ENCODE measurements around the gene STX17. TPM values are rescaled to one million over a fixed set of nuclear protein-coding genes. Genes with fewer than 3 reads are reported as not detected.

The STX17 gene
- total RNA-seq, 1 donor from 2014 or later, result 42.4 TPM

- H3K4me3 Mint-ChIP-seq (ENCODE audit: low read depth), result no peak overlapping the region
Measured at GRCh38 chr9:99925541-99925940, 19.1 kb downstream of the STX17 start.

GRCh38 chr9:99929652-99930051 lies 23.2 kb downstream of the STX17 start:
- no peak for DNase-seq (ENCODE audit: low spot score, unreplicated experiment)

More at GRCh38 chr9:99925541-99925940, 19.1 kb downstream of the STX17 start:
- Mint-ChIP-seq H3K27me3 (no peaks in the 10 kb centered on the region), H3K36me3 (ENCODE audit: insufficient read depth) (peaks cover 48% of the 10 kb centered on the region), H3K9me3 (ENCODE audit: low read depth) (peaks cover 21% of the 10 kb centered on the region), H3K4me1 (ENCODE audit: low read depth) (no peaks in the 10 kb centered on the region), H3K27ac (no peak overlapping the region)
- DNase-seq (ENCODE audit: low spot score, unreplicated experiment), result no peak
- TF ChIP-seq, protein P1, sequence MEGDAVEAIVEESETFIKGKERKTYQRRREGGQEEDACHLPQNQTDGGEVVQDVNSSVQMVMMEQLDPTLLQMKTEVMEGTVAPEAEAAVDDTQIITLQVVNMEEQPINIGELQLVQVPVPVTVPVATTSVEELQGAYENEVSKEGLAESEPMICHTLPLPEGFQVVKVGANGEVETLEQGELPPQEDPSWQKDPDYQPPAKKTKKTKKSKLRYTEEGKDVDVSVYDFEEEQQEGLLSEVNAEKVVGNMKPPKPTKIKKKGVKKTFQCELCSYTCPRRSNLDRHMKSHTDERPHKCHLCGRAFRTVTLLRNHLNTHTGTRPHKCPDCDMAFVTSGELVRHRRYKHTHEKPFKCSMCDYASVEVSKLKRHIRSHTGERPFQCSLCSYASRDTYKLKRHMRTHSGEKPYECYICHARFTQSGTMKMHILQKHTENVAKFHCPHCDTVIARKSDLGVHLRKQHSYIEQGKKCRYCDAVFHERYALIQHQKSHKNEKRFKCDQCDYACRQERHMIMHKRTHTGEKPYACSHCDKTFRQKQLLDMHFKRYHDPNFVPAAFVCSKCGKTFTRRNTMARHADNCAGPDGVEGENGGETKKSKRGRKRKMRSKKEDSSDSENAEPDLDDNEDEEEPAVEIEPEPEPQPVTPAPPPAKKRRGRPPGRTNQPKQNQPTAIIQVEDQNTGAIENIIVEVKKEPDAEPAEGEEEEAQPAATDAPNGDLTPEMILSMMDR (IDR thresholded peaks at IDR 0.05; ENCODE audit: unreplicated experiment), result no peak

GRCh38 chr9:99931155-99931840 lies 24.8 kb downstream of the STX17 start:
- peaks cover 26% of the 10 kb centered on the region for H3K36me3 Mint-ChIP-seq (ENCODE audit: insufficient read depth)
- no peak overlapping the region for H3K27ac Mint-ChIP-seq
- DNase-seq (ENCODE audit: low spot score, unreplicated experiment), result no peak
- peaks cover 2% of the 10 kb centered on the region for H3K4me1 Mint-ChIP-seq (ENCODE audit: low read depth)
- H3K4me3 Mint-ChIP-seq (ENCODE audit: low read depth), result no peak overlapping the region
- peaks cover 7% of the 10 kb centered on the region for H3K9me3 Mint-ChIP-seq (ENCODE audit: low read depth)
- TF ChIP-seq, protein P1 (IDR thresholded peaks at IDR 0.05; ENCODE audit: unreplicated experiment), result no peak
- H3K27me3 Mint-ChIP-seq, result no peaks in the 10 kb centered on the region

More at GRCh38 chr9:99929652-99930051, 23.2 kb downstream of the STX17 start:
- H3K9me3 Mint-ChIP-seq (ENCODE audit: low read depth), result peaks cover 18% of the 10 kb centered on the region
- H3K27ac Mint-ChIP-seq, result no peak overlapping the region
- H3K27me3 Mint-ChIP-seq, result no peaks in the 10 kb centered on the region
- peaks cover 2% of the 10 kb centered on the region for H3K4me1 Mint-ChIP-seq (ENCODE audit: low read depth)
- TF ChIP-seq, protein P1 (IDR thresholded peaks at IDR 0.05; ENCODE audit: unreplicated experiment), result no peak
- H3K4me3 Mint-ChIP-seq (ENCODE audit: low read depth), result no peak overlapping the region
- H3K36me3 Mint-ChIP-seq (ENCODE audit: insufficient read depth), result peaks cover 34% of the 10 kb centered on the region

DNA sequence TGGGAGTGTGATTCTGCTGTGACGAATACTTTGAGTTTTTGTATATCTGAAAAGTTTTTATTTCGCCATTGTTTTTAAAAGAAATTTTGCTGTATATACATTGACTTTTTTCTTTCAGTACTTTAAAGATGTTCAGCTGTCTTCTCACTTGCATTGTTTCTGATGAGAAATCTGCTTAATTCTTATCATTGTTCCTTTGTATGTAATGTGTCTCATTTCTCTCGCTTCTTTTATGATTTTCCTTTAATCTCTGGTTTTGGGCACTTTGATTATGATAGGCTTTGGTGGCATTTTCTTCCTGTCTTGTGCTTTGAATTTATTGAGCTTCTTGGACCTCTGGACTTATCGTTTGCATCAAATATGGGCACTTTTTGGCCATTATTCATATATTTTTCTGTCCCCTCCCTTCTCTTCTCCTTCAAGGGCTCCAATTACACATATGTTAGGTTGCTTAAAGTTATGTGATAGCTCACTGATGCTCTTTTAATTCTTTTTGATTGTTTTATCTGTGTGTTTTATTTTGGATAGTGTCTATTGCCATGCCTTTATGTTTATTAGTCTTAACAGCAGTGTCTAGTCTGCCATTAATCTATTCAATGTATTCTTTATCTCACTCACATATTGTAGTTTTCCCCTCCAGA lies 30.6 kb downstream of the STX17 start:
- no peak overlapping the region for H3K4me3 Mint-ChIP-seq (ENCODE audit: low read depth)
- peaks cover 8% of the 10 kb centered on the region for H3K9me3 Mint-ChIP-seq (ENCODE audit: low read depth)
- TF ChIP-seq, protein P1 (IDR thresholded peaks at IDR 0.05; ENCODE audit: unreplicated experiment), result no peak
- DNase-seq (ENCODE audit: low spot score, unreplicated experiment), result no peak
- H3K27ac Mint-ChIP-seq, result no peak overlapping the region
- H3K36me3 Mint-ChIP-seq (ENCODE audit: insufficient read depth), result peaks cover 18% of the 10 kb centered on the region
- H3K4me1 Mint-ChIP-seq (ENCODE audit: low read depth), result peaks cover 1% of the 10 kb centered on the region
- H3K27me3 Mint-ChIP-seq, result no peaks in the 10 kb centered on the region

GRCh38 chr9:99947395-99947794 lies 40.9 kb downstream of the STX17 start:
- TF ChIP-seq, protein P1 (IDR thresholded peaks at IDR 0.05; ENCODE audit: unreplicated experiment), result peak; percentile 43
- H3K27ac Mint-ChIP-seq, result no peak overlapping the region
- no peaks in the 10 kb centered on the region for H3K27me3 Mint-ChIP-seq
- peaks cover 17% of the 10 kb centered on the region for H3K36me3 Mint-ChIP-seq (ENCODE audit: insufficient read depth)
- DNase-seq (ENCODE audit: low spot score, unreplicated experiment), result no peak
- H3K9me3 Mint-ChIP-seq (ENCODE audit: low read depth), result peaks cover 2% of the 10 kb centered on the region
- H3K4me3 Mint-ChIP-seq (ENCODE audit: low read depth), result no peak overlapping the region
- no peaks in the 10 kb centered on the region for H3K4me1 Mint-ChIP-seq (ENCODE audit: low read depth)
